Naive thymus-derived CD8-positive, alpha-beta T cell (primary cell): ENCODE results near the gene FADS2. TPM values are rescaled to one million over a fixed set of nuclear protein-coding genes. Genes with fewer than 3 reads are reported as not detected.

Source experiments
- ATAC-seq, 2 donors: fragments of 150-1000 bp; cut with Tn5 transposase in 1 of 2; sonication (Bioruptor Pico), chemical (Tn5 transposase) in 1 of 2; 1 replicate in 1 of 2; 2 replicates in 1 of 2; pipeline ENCODE4 v1.10.0; 2021; ENCODE audit warnings: mild to moderate bottlenecking in 2 of 2, moderate library complexity in 2 of 2
- POLR2A ChIA-PET: fragments of 350-600 bp; sonication (Branson Sonifier 250); formaldehyde crosslinking; loops from one replicate; lab custom pipeline; 2021; ENCODE audit warnings: antibody characterized with exemption; lab: Charles Lee
- DNase-seq, 10 donors: peaks; one replicate each; pipeline versions ENCODE4 v3.0.0 to v3.0.0-alpha.2; 2020 to 2022
- H3K27ac Mint-ChIP-seq, 10 donors: one replicate each; pipeline ENCODE4 v1.8.0; 2020 to 2022; ENCODE audit warnings: mild to moderate bottlenecking in 10 of 10, mixed read lengths in 10 of 10, moderate library complexity in 4 of 10, inconsistent platforms in 1 of 10
- H3K27me3 Mint-ChIP-seq, 5 donors: one replicate each; pipeline ENCODE4 v1.8.0; 2021 to 2022; ENCODE audit warnings: mixed read lengths in 5 of 5
- H3K36me3 Mint-ChIP-seq, 3 donors: one replicate each; pipeline ENCODE4 v1.8.0; 2020 to 2022; ENCODE audit warnings: mixed read lengths in 3 of 3, mild to moderate bottlenecking in 2 of 3, inconsistent platforms in 1 of 3
- H3K4me1 Mint-ChIP-seq, 4 donors: one replicate each; pipeline ENCODE4 v1.8.0; 2021 to 2022; ENCODE audit warnings: mixed read lengths in 4 of 4
- H3K4me3 Mint-ChIP-seq, 10 donors: one replicate each; pipeline ENCODE4 v1.8.0; 2020 to 2022; ENCODE audit warnings: mild to moderate bottlenecking in 10 of 10, mixed read lengths in 10 of 10, moderate library complexity in 6 of 10, inconsistent platforms in 1 of 10
- H3K9me3 Mint-ChIP-seq, 9 donors: one replicate each; pipeline ENCODE4 v1.8.0; 2020 to 2022; ENCODE audit warnings: mixed read lengths in 9 of 9, mild to moderate bottlenecking in 3 of 9, inconsistent platforms in 1 of 9, moderate library complexity in 1 of 9
- polyA plus RNA-seq, 3 donors: library from polyadenylated mRNA; unstranded; fragments of 300-500 nt; fragmentation: Illumina TruSeq; gene quantifications; one replicate each; pipeline ENCODE4 v1.2.3, GENCODE V29; 2021
- total RNA-seq, 8 experiments: library from RNA in 2 of 8; stranded (reverse) in 2 of 8; gene quantifications; one replicate each; pipeline ENCODE4 v1.2.3 and lab custom pipeline; 2021 to 2026

FADS2 gene
- total and polyA plus RNA-seq, 5 experiments from 2014 or later: 0.06 to 9.6 (median 4.2) TPM; not detected in 2

DNA sequence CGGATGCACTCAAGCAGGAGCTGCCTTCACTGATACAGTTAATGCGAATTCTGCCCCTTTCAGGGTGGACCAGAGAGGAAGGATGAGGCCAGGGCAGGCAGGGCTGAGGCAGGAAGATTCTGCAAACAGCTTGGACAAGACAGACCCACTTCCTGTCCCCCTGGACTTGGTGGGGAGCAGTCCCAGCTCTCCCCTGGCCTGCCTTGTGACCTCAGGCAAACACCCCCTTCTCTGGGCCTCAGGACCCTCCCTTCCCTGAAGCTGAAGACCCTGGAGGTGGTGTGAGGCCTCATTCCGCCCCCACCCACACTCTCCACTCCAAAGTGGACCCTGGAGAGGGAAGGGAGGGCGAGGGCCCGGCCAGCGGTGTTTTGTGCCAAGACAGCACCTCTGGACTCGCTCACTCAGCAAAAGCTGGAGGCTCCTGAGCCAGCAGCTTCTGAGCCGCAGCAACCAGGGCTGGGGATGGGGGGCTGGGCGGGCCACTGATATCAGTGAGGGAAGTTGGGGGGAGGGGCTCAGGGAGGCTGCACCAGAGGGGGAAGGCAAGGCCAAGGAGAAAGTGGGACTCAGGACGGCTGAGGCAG lies 80.7 kb downstream of the FADS2 start:
- Mint-ChIP-seq H3K27ac (no peak overlapping the region), H3K4me1 (peaks cover 0 to 8% (median 0%) of the 10 kb centered on the region in 4 donors), H3K36me3 (no peaks in the 10 kb centered on the region), H3K4me3 (no peak overlapping the region), H3K27me3 (peaks cover 7 to 29% (median 14%) of the 10 kb centered on the region in 5 donors), H3K9me3 (no peaks in the 10 kb centered on the region)
- POLR2A ChIA-PET: no interaction called here
- ATAC-seq (no peak), DNase-seq (peak in 1 of 10 donors; percentile 24)

DNA sequence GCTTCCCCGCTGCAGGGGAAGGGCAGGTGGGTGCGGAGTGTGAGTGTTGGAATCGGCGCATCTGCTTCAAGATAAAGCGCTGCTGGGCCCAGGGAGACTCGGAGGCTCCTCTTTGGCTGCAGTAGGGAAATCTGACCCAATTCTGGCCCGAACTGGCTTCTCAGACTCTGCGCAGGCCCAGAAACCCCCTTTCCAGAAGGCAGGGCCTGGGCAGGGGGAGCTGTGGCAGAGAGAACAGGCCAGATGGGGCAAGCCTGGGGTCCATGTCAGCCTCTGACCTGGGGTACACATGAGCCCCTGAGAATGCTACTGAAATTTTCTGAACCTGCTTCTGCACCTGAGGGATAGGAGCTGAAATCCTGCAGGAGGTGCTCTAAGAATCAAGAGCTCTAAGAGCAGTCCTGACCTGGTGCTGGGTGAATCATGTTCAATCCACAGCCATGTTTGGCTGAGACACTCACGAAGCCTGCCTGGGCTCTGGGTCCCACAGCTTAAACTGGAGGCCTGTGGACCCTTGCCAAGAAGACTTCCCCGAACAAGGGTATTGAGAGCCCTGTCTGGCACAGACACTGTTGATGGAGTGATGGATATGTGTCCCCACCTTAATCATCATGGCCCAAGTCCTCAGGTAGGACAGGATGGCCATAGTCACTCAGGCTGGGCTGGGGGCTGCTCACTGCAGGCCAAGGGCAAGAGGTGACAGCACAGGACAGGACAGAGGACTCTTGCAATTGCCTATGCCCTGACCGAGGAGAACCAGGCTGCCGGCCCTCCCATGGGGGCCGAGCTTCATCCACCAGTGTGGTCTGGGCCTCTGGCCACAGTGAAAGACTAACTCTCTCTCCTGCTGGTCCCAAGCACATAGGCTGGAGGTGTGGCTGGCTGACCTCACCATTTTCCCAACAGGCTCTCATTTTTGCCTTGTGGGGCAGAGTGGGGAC lies 82.4 kb downstream of the FADS2 start:
- peaks cover 0 to 8% (median 0%) of the 10 kb centered on the region in 4 donors for H3K4me1 Mint-ChIP-seq
- POLR2A ChIA-PET: no interaction called here
- peak in 1 of 10 donors; percentile 32 for DNase-seq

DNA sequence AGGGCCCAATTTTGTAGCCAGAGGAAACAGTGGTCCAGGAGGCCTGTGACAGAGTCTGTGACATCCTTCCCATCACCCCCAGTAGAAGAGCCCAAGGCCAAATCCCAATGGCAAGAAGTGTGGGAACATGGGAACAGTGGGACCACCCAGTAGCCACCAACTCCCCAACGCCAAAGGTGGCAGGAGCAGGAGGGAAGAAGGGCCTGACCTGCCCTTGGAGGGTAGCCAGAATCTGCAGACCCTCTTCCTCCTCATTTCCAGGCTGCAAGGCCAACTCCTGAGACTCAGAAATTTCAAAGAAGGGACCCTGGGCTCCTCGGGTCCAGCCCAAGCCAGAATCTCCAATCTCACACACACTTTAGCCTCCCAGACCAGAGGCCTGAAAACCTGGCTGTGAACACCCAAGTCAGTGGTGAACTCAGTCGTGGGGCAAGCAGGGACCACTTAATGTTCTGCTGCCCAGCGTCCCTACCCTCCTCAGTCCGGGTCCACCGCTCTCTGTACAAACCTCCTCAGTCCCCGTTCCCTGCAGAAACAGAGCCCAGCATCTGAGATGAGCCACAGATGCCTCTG lies 83.1 kb downstream of the FADS2 start:
- H3K36me3 Mint-ChIP-seq: no peaks in the 10 kb centered on the region
- no peak for ATAC-seq
- H3K4me1 Mint-ChIP-seq: peaks cover 0 to 8% (median 0%) of the 10 kb centered on the region in 4 donors
- peaks cover 0 to 2% (median 0%) of the 10 kb centered on the region in 9 donors for H3K9me3 Mint-ChIP-seq
- no peak overlapping the region for H3K27ac Mint-ChIP-seq
- DNase-seq: no peak
- H3K27me3 Mint-ChIP-seq: peaks cover 17 to 46% (median 32%) of the 10 kb centered on the region in 5 donors
- POLR2A ChIA-PET: no interaction called here
- H3K4me3 Mint-ChIP-seq: no peak overlapping the region

More for the DNA sequence above, 82.4 kb downstream of the FADS2 start:
- Mint-ChIP-seq H3K9me3 (peaks cover 0 to 2% (median 0%) of the 10 kb centered on the region in 9 donors), H3K27me3 (peaks cover 16 to 40% (median 29%) of the 10 kb centered on the region in 5 donors), H3K36me3 (no peaks in the 10 kb centered on the region), H3K27ac (no peak overlapping the region), H3K4me3 (no peak overlapping the region)
- ATAC-seq: no peak

DNA sequence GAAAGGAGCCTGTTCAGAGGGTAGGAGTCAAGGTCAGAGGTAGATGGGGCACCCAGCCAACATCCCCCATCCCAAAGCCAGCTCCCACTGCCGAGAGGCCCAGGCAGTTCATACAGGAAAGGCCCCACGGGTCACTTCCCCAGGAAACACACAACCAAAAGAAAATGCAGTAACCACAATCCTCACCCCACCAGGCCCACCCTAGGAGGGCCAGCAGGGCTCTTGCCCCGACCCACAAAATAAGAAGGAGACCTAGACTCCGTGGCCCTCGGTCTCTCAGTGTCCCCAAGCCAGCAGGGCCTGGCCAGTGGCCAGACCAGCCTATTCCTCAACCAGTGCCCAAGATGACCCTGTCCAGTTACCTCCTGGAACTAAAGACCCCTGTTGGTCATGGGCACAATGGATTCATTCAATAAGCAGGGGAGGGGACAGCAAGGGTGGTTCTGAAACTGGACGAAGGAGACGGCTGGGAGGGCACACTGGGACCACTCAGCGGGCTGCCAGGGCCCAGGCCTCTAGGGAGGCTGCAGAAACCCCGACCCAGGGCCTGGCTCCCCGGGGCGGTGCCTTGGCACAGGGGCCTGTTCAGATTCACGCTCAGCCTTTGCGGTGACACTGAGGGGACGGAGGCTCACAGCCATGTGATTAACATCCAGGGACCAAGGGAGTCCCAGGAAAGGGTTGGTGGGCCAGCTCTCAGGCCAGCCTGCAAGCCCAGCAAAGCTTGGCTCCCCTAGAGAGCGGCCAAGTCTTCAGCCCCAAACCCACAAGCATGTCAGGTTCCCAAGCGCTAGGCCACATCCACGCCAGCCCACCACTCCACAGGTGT lies 83.8 kb downstream of the FADS2 start:
- ATAC-seq (no peak), DNase-seq (no peak)
- Mint-ChIP-seq H3K27me3 (peaks cover 19 to 46% (median 36%) of the 10 kb centered on the region in 5 donors), H3K4me1 (peaks cover 0 to 8% (median 2%) of the 10 kb centered on the region in 4 donors), H3K27ac (peak overlapping the region in 1 of 10 donors; percentile 33), H3K9me3 (peaks cover 0 to 2% (median 0%) of the 10 kb centered on the region in 9 donors), H3K4me3 (no peak overlapping the region), H3K36me3 (no peaks in the 10 kb centered on the region)
- POLR2A ChIA-PET: interaction anchor here (0.5 kb wide), 1 partner anchor 123 kb away, joined by 3 read pairs; no protein-coding TSS in a partner anchor

DNA sequence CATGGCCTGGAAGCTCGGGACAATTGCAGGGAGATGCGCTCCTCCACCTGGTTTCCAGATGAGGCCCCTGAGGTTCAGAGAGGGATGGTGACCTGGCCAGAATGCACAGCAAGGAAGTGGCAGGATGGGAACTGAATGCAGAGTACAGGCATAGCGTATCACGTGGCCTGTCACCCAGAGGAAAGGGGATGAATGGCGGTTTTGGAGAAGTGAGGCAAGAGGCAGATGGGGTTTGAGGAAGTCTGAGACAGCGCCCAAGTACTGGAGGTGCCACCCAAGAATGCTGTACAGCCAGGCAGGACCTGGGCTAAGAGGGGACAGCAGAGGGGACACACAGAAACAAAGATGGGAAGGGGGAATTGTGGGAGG lies 84.4 kb downstream of the FADS2 start:
- DNase-seq: peak in 1 of 10 donors; percentile 61
- Mint-ChIP-seq H3K27me3 (peaks cover 19 to 50% (median 37%) of the 10 kb centered on the region in 5 donors), H3K4me3 (peak overlapping the region in 1 of 10 donors; percentile 48), H3K36me3 (no peaks in the 10 kb centered on the region), H3K27ac (no peak overlapping the region), H3K9me3 (peaks cover 0 to 2% (median 0%) of the 10 kb centered on the region in 9 donors), H3K4me1 (peaks cover 0 to 8% (median 3%) of the 10 kb centered on the region in 4 donors)
- no peak for ATAC-seq
- POLR2A ChIA-PET: interaction anchor here (0.5 kb wide), 1 partner anchor 122 kb away, joined by 3 read pairs; no protein-coding TSS in a partner anchor

DNA sequence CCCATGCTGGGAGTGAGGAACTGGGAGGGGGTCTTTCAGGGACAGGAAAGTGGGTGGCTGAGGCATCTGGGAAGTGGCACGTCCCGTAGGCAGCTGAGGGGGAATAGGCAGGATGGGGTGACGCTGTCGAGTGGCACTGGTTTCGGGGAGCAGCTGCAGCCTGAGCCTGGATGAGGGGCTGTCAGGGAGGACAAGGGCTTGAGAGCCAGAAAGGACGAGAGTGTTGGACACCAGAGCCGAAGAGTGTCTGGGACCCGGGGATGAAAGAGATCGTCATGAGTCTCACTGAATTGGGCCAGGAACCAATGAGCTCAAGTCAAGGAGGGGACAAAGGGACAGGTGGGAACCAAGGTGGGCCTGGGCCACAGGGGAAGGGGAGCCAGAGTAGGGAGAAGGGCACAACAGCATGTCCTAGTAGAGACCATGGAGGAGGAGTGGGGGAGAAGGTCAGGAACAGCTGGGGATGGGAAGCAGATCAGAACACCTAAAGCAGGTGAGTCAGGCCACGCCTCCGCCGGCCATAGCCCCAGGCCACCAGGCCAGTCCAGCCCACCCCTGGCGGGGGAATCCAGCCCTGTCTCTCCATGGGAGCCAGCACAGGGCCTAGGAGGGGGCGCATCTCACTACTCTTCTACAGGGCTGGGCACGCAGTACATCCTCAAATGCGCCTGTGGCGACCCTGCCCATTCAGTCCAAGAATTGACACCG lies 85.0 kb downstream of the FADS2 start:
- Mint-ChIP-seq H3K4me1 (peaks cover 3 to 14% (median 9%) of the 10 kb centered on the region in 4 donors), H3K4me3 (peak overlapping the region in 1 of 10 donors; percentile 15), H3K36me3 (no peaks in the 10 kb centered on the region), H3K27ac (peak overlapping the region in 1 of 10 donors; percentile 40), H3K9me3 (peaks cover 0 to 2% (median 0%) of the 10 kb centered on the region in 9 donors), H3K27me3 (peaks cover 24 to 56% (median 43%) of the 10 kb centered on the region in 5 donors)
- no peak for DNase-seq
- no peak for ATAC-seq
- POLR2A ChIA-PET: no interaction called here

DNA sequence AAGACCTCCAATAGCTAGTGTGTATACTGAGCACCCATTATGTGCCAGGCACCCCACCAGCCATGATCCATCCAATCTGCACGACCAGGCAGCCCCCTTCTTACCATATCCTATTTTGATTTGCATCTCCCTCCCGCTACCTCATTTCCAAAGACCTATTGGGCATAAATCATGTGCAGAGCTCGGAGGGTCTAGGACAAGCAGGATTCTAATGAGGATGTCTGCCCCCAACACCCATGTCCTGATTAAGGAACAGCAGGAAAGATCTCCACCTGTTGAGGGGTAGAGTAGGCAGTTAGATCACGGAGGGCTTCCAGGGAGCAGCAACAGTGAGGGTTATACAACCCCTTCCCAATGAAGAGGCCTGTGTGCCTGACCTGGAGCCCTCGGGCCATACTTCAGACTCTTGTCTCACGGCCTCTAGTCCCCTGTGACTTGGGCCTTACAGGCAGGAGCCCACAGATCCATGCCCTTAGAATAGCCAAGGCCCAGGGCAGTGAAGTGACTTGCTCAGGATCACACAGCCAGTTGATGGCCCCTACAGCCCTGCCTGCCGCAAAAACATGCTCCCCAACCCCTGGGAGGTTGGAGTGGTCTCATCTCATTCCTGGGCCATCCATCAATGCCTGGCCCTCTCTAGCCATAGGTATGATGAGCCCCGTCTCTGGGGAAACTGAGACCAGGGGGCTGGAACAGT lies 85.7 kb downstream of the FADS2 start:
- H3K4me1 Mint-ChIP-seq: peaks cover 5 to 17% (median 13%) of the 10 kb centered on the region in 4 donors
- ATAC-seq (no peak), DNase-seq (no peak)
- peak overlapping the region in 1 of 10 donors; percentile 67 for H3K27ac Mint-ChIP-seq
- H3K9me3 Mint-ChIP-seq: peaks cover 0 to 2% (median 0%) of the 10 kb centered on the region in 9 donors
- peaks cover 31 to 63% (median 50%) of the 10 kb centered on the region in 5 donors for H3K27me3 Mint-ChIP-seq
- no peaks in the 10 kb centered on the region for H3K36me3 Mint-ChIP-seq
- no peak overlapping the region for H3K4me3 Mint-ChIP-seq
- POLR2A ChIA-PET: no interaction called here

DNA sequence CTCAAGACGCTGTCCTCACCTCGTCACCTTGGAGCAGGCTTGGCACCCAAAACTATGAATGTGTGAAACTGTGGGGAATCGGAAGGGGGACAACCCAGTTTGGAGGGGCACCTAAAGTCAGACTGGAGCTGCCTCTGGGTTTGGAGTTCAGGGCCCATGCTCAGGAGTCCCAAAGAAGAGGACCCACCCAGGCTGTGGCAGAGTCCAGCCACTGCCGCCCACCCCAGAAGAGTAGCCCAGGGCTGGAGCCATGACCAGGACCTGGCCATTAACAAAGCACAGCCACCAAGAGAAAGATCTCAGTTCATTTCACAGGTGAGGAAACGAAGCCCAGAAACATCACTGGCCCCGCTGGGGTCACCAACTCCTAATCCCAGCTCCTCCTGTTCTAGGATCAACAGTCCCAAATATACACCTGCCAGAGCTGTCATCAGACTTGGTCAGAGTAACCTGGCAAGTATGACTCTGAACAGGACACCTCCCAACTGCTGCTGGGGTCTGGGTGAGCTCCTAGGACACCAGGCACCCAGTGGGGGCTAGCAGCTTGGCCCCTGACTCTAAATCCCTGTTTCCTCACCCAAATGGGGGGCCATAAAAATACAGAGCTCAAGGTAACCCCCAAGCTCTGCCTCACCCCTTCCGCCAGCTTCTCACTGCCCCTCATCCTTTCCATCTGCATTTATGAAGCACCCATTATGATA lies 86.5 kb downstream of the FADS2 start:
- POLR2A ChIA-PET: no interaction called here
- H3K4me1 Mint-ChIP-seq: peaks cover 5 to 17% (median 13%) of the 10 kb centered on the region in 4 donors
- no peak for DNase-seq
- H3K36me3 Mint-ChIP-seq: no peaks in the 10 kb centered on the region
- peaks cover 0 to 2% (median 0%) of the 10 kb centered on the region in 9 donors for H3K9me3 Mint-ChIP-seq
- no peak for ATAC-seq
- peaks cover 33 to 71% (median 56%) of the 10 kb centered on the region in 5 donors for H3K27me3 Mint-ChIP-seq
- H3K4me3 Mint-ChIP-seq: no peak overlapping the region
- peak overlapping the region in 1 of 10 donors; percentile 67 for H3K27ac Mint-ChIP-seq

DNA sequence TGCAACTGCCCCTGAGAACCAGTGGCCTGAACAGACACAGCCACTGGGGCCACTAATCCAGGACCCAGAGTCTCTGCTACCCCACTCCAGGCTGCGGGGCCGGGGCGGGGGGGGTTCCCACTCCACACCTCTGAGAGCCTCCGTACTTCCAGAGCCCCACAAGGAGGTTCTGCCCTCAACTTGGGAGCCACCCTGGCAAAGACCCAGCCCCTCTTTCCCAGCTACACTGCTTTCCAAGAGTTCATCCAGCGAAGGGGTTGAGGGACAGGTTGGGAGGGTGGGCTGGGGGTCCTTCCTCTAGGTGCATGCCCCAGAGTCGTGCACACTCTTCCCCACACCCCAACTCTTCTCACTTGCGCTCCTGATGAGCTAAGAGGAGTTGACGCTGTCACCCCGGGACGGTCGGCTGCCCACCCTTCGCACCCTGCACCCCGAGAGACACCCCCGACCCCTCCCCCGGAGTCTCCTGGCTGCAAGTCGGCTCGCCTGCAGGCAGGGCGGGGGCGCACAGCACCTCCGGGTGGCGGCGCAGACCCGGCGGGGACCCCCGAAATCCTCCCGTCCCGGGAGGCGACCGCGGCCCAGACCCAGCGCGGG lies 88.7 kb downstream of the FADS2 start:
- DNase-seq (no peak), ATAC-seq (peak; percentile 28 to 34)
- Mint-ChIP-seq H3K27ac (no peak overlapping the region), H3K4me1 (peaks cover 8 to 15% (median 13%) of the 10 kb centered on the region in 4 donors), H3K36me3 (no peaks in the 10 kb centered on the region), H3K4me3 (peak overlapping the region in 9 of 10 donors; percentile 23 to 77 (median 52)), H3K9me3 (peaks cover 0 to 2% (median 0%) of the 10 kb centered on the region in 9 donors), H3K27me3 (peaks cover 41 to 88% (median 69%) of the 10 kb centered on the region in 5 donors)
- POLR2A ChIA-PET: no interaction called here
